K562 (cell line): ENCODE data around the gene ALG12. TPM values are rescaled to one million over a fixed set of nuclear protein-coding genes. Genes with fewer than 3 reads are reported as not detected.

Source experiments
- ATAC-seq: fragments of 200-7000 bp; cut with Tn5 transposase; 3 replicates; pipeline ENCODE4 v1.9.1; 2020; ENCODE audit warnings: moderate library complexity
- BruUV-seq: library from RNA; stranded (reverse); fragments of 400-500 nt; replicated peaks from 2 replicates; lab custom pipeline; 2021; lab: Mats Ljungman, UMichigan
- CTCF ChIA-PET: fragments of 300-600 bp; formaldehyde crosslinking; extraction: SDS; loops from one replicate; lab custom pipeline; 2021; ENCODE audit warnings: low intra/inter-chr PET ratio; lab: Yijun Ruan, JAX
- POLR2A ChIA-PET: fragments of 300-600, 350-650 bp; sonication (Branson Sonifier 250); formaldehyde crosslinking; extraction: SDS; loops from one replicate; lab custom pipeline; 2021; ENCODE audit warnings: antibody characterized with exemption, inconsistent platforms; lab: Yijun Ruan, JAX
- DNase-seq, 4 experiments: peaks; one replicate each; pipeline versions ENCODE4 v3.0.0 to v3.0.0-alpha.2; 2011 to 2018; ENCODE audit warnings: low spot score in 3 of 4, mixed read lengths in 3 of 4; ENCODE audit errors: extremely low read depth in 1 of 4
- FAIRE-seq: peaks from 2 replicates; lab custom pipeline; 2011; peaks lifted over from hg19 to GRCh38; lab: Jason Lieb, UNC
- H2AFZ ChIP-seq: 2 replicates; pipeline ENCODE4 v1.6.0; 2011; ENCODE audit warnings: low read depth, low read length, control low read depth, inconsistent platforms
- H3K27ac ChIP-seq: fragments of 200-600 bp; 3 replicates; pipeline ENCODE4 v1.8.0; 2011; ENCODE audit warnings: low read depth, mild to moderate bottlenecking, control low read depth, inconsistent platforms, low read length, moderate library complexity, mixed read lengths; ENCODE audit errors: extremely low read depth
- H3K27me3 ChIP-seq, 2 experiments: fragments of 300-600 bp in 1 of 2; 2 replicates in 1 of 2; 3 replicates in 1 of 2; pipeline versions ENCODE4 v1.6.0 to v1.8.0; 2011; ENCODE audit warnings: inconsistent platforms in 2 of 2, low read length in 2 of 2, mild to moderate bottlenecking in 1 of 2, mixed read lengths in 1 of 2, moderate library complexity in 1 of 2; ENCODE audit not compliant: control insufficient read depth in 2 of 2, insufficient read depth in 2 of 2
- H3K36me3 ChIP-seq: fragments of 300-600 bp; 3 replicates; pipeline ENCODE4 v1.8.0; 2011; ENCODE audit warnings: mild to moderate bottlenecking, low read length, inconsistent platforms; ENCODE audit not compliant: control insufficient read depth, insufficient read depth
- H3K4me1 ChIP-seq, 2 experiments: fragments of 200-600 bp in 1 of 2; replicated peaks in 1 of 2; 2 replicates in 1 of 2; 3 replicates in 1 of 2; pipeline versions ENCODE4 v1.5.1 to v1.8.0; 2011; ENCODE audit warnings: inconsistent platforms in 2 of 2, low read length in 2 of 2, mild to moderate bottlenecking in 1 of 2, mixed read lengths in 1 of 2, moderate library complexity in 1 of 2; ENCODE audit not compliant: control insufficient read depth in 2 of 2, insufficient read depth in 2 of 2
- H3K4me2 ChIP-seq: 2 replicates; pipeline ENCODE4 v1.6.1; 2011; ENCODE audit warnings: low read length, control low read depth, inconsistent platforms, mixed read lengths; ENCODE audit not compliant: insufficient read depth
- H3K4me3 ChIP-seq: fragments of 200-600 bp; sonication (generic), shearing (Covaris generic); 2 replicates; pipeline ENCODE4 v1.5.1; 2016; ENCODE audit warnings: control low read depth, inconsistent platforms
- H3K79me2 ChIP-seq: fragments of 200-600 bp; 3 replicates; pipeline ENCODE4 v1.8.0; 2011; ENCODE audit warnings: low read length, inconsistent platforms; ENCODE audit not compliant: control insufficient read depth, insufficient read depth
- H3K9ac ChIP-seq, 2 experiments: 2 replicates each; pipeline versions ENCODE4 v1.6.0 to v1.6.1; 2011; ENCODE audit warnings: low read depth in 2 of 2, low read length in 2 of 2, control low read depth in 1 of 2, inconsistent platforms in 1 of 2, mild to moderate bottlenecking in 1 of 2, mixed read lengths in 1 of 2; ENCODE audit not compliant: insufficient read depth in 1 of 2
- H3K9me1 ChIP-seq: one replicate; pipeline ENCODE4 v1.6.0; 2011; ENCODE audit warnings: inconsistent platforms, mild to moderate bottlenecking, low read length, moderate library complexity; ENCODE audit not compliant: control insufficient read depth, insufficient read depth
- H3K9me3 ChIP-seq: replicated peaks from 2 replicates; pipeline ENCODE4 v1.5.1; 2011; ENCODE audit warnings: low read depth, low read length, inconsistent platforms; ENCODE audit not compliant: control insufficient read depth, insufficient read depth
- H4K20me1 ChIP-seq: replicated peaks from 2 replicates; pipeline ENCODE4 v1.6.1; 2011; ENCODE audit warnings: low read length, inconsistent platforms, mixed read lengths; ENCODE audit not compliant: control insufficient read depth, insufficient read depth
- ETV5 ChIP-seq: sonication (generic); formaldehyde crosslinking; IDR thresholded peaks from 2 replicates; pipeline ENCODE4 v1.4.0; 2020; ENCODE audit warnings: low read depth, mild to moderate bottlenecking, missing genetic modification reagents
- GABPA ChIP-seq: fragments of 200-800 bp; sonication (Bioruptor generic); conservative IDR thresholded peaks from 2 replicates; pipeline ENCODE4 v1.6.1; 2016; ENCODE audit warnings: low read depth, missing genetic modification characterization, missing compliant biosample characterization
- HDAC6 ChIP-seq: IDR thresholded peaks from 2 replicates; pipeline ENCODE4 v1.6.1; 2012; ENCODE audit warnings: low read depth, mild to moderate bottlenecking, control low read depth, inconsistent platforms, low read length, moderate library complexity
- ID3 ChIP-seq, 2 experiments: fragments of 250-450 bp in 1 of 2; fragments of 450-650 bp in 1 of 2; sonication (Bioruptor Pico) in 1 of 2; IDR thresholded peaks; 2 replicates each; pipeline versions ENCODE4 v1.6.1 to v1.8.0; 2016 to 2021; ENCODE audit warnings: mild to moderate bottlenecking in 2 of 2, moderate library complexity in 2 of 2, missing compliant biosample characterization in 1 of 2, missing genetic modification characterization in 1 of 2
- TEAD4 ChIP-seq, 2 experiments: sonication (generic) in 1 of 2; formaldehyde crosslinking in 1 of 2; IDR thresholded peaks; 2 replicates each; pipeline versions ENCODE4 v1.6.1 to v1.8.0; 2012 to 2022; ENCODE audit warnings: borderline replicate concordance in 1 of 2, inconsistent platforms in 1 of 2, low read length in 1 of 2, mild to moderate bottlenecking in 1 of 2, missing genetic modification reagents in 1 of 2
- TOE1 ChIP-seq, 2 experiments: fragments of 450-650 bp in 1 of 2; sonication (generic) in 1 of 2; formaldehyde crosslinking in 1 of 2; IDR thresholded peaks; 2 replicates each; pipeline versions ENCODE4 v1.7.1 to v1.8.0; 2016 to 2022; ENCODE audit warnings: borderline replicate concordance in 2 of 2, mild to moderate bottlenecking in 2 of 2, antibody characterized with exemption in 1 of 2, inconsistent platforms in 1 of 2, low read depth in 1 of 2, missing genetic modification reagents in 1 of 2, moderate library complexity in 1 of 2
- ZNF668 ChIP-seq: fragments of 250-450 bp; sonication (Bioruptor Pico); IDR thresholded peaks from 2 replicates; pipeline ENCODE4 v1.8.0; 2022; ENCODE audit warnings: mild to moderate bottlenecking, inconsistent platforms
- WGBS: fragments of 100-300 bp; shearing (Covaris generic); methylation state at CpG from one replicate; pipeline ENCODE4 v1.1.6; 2016; ENCODE audit warnings: low coverage, mixed read lengths; ENCODE audit not compliant: insufficient coverage; ENCODE audit errors: missing lambda C conversion rate; 5-methylcytosine and 5-hydroxymethylcytosine counted together
- in situ Hi-C: fragments of 300-500 bp; cut with MboI; formaldehyde crosslinking; loops from 4 replicates; pipeline ENCODE4 v1.15.0; 2018; ENCODE audit warnings: inconsistent platforms, mixed read lengths
- intact Hi-C: fragments of 100-400 bp; cut with micrococcal nuclease; formaldehyde crosslinking; loops from 2 replicates; pipeline ENCODE4 v1.14.2; 2022
- polyA plus RNA-seq, 8 experiments: library from polyadenylated mRNA; depleted of rRNA in 4 of 8; stranded (reverse) in 5 of 8; unstranded in 3 of 8; fragments of >200 nt; fragmentation: Nextera tagmentation in 2 of 8; fragmentation: Illumina TruSeq in 1 of 8; extraction: Ambion mirVana in 2 of 8; extraction: Trizol in 1 of 8; gene quantifications; 2 replicates each; pipeline versions ENCODE4 v1.2.1 to v1.2.3, GENCODE V29; 2011 to 2014; ENCODE audit warnings: inconsistent platforms in 1 of 8, missing spikeins in 1 of 8
- total RNA-seq, 7 experiments: library from RNA; depleted of rRNA in 6 of 7; stranded (reverse); fragments of >200 nt in 6 of 7; fragmentation: Illumina TruSeq in 2 of 7; extraction: Trizol in 2 of 7; gene quantifications; 2 replicates each; pipeline versions ENCODE4 v1.2.1 to v1.2.3, GENCODE V29; 2011 to 2021; ENCODE audit warnings: low replicate concordance in 1 of 7
- TF ChIP-seq, protein P1 (sequence below), 2 experiments: fragments of 150-350 bp in 1 of 2; IDR thresholded peaks; 2 replicates each; pipeline ENCODE4 v1.6.1; 2012 to 2016; ENCODE audit warnings: low read depth in 2 of 2, low read length in 2 of 2, mild to moderate bottlenecking in 1 of 2, moderate library complexity in 1 of 2
- TF ChIP-seq, protein P2 (sequence below), 2 experiments: fragments of 450-650 bp; IDR thresholded peaks; 2 replicates each; pipeline ENCODE4 v1.6.1; 2018; ENCODE audit warnings: mild to moderate bottlenecking in 2 of 2, low read depth in 1 of 2; ENCODE audit not compliant: partially characterized antibody in 2 of 2

Gene ALG12
- total and polyA plus RNA-seq, 9 of the 15 experiments (the other 6 are each of a cell fraction or from before 2014, with no cell fraction given) = 0.20 to 8.5 (median 3.4) TPM

GRCh38 chr22:49951000-49951677 lies 32.9 kb upstream of the ALG12 start:
- DNase-seq (peak in 1 of 4 experiments; percentile 16), FAIRE-seq (no peak), ATAC-seq (no peak)
- Histone ChIP-seq H3K4me1 (peaks cover 0 to 94% of the 10 kb centered on the region in 2 experiments; a peak in 3 of 5 replicates), H3K9me3 (no peaks in the 10 kb centered on the region), H4K20me1 (no peaks in the 10 kb centered on the region), H3K9me1 (no peaks in the 10 kb centered on the region), H3K27ac (no peak overlapping the region), H3K4me2 (no peak overlapping the region), H2AFZ (no peak overlapping the region), H3K9ac (peak overlapping the region in 1 of 2 experiments; percentile 35; a peak in 2 of 4 replicates), H3K4me3 (no peak overlapping the region), H3K36me3 (no peaks in the 10 kb centered on the region), H3K27me3 (no peaks in the 10 kb centered on the region), H3K79me2 (no peaks in the 10 kb centered on the region)
- no TSS peak for BruUV-seq
- intact Hi-C loops (no loop called here), in situ Hi-C loops (no loop called here)
- CTCF ChIA-PET = no interaction called here
- WGBS = 74% methylated on average over 4 of the region's 28 CpGs
- POLR2A ChIA-PET = interaction anchor here (1.2 to 1.8 kb wide), 2 partner anchors 9 to 17 kb away, joined by 4 to 10 read pairs; partner anchors contain the start of gene PIM3
- no peak for TF ChIP-seq ETV5 (CRISPR knock-in tag)
- no peak for TF ChIP-seq TEAD4 (IDR thresholded peaks at IDR 0.05; ENCODE audit: low read length)
- TF ChIP-seq TEAD4 (CRISPR knock-in tag; IDR thresholded peaks at IDR 0.05; ENCODE audit: borderline replicate concordance) = no peak
- TF ChIP-seq GABPA (tag) = no peak
- no peak for TF ChIP-seq HDAC6
- TF ChIP-seq, protein P1, sequence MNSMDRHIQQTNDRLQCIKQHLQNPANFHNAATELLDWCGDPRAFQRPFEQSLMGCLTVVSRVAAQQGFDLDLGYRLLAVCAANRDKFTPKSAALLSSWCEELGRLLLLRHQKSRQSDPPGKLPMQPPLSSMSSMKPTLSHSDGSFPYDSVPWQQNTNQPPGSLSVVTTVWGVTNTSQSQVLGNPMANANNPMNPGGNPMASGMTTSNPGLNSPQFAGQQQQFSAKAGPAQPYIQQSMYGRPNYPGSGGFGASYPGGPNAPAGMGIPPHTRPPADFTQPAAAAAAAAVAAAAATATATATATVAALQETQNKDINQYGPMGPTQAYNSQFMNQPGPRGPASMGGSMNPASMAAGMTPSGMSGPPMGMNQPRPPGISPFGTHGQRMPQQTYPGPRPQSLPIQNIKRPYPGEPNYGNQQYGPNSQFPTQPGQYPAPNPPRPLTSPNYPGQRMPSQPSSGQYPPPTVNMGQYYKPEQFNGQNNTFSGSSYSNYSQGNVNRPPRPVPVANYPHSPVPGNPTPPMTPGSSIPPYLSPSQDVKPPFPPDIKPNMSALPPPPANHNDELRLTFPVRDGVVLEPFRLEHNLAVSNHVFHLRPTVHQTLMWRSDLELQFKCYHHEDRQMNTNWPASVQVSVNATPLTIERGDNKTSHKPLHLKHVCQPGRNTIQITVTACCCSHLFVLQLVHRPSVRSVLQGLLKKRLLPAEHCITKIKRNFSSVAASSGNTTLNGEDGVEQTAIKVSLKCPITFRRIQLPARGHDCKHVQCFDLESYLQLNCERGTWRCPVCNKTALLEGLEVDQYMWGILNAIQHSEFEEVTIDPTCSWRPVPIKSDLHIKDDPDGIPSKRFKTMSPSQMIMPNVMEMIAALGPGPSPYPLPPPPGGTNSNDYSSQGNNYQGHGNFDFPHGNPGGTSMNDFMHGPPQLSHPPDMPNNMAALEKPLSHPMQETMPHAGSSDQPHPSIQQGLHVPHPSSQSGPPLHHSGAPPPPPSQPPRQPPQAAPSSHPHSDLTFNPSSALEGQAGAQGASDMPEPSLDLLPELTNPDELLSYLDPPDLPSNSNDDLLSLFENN (IDR thresholded peaks at IDR 0.05; ENCODE audit: low read depth in 2 of 2, low read length in 2 of 2) = no peak
- TF ChIP-seq ZNF668 (CRISPR knock-in tag) = no peak
- no peak for TF ChIP-seq TOE1 (IDR thresholded peaks at IDR 0.05; ENCODE audit: borderline replicate concordance)
- TF ChIP-seq TOE1 (CRISPR knock-in tag; IDR thresholded peaks at IDR 0.05; ENCODE audit: borderline replicate concordance, low read depth) = no peak
- TF ChIP-seq, protein P2, sequence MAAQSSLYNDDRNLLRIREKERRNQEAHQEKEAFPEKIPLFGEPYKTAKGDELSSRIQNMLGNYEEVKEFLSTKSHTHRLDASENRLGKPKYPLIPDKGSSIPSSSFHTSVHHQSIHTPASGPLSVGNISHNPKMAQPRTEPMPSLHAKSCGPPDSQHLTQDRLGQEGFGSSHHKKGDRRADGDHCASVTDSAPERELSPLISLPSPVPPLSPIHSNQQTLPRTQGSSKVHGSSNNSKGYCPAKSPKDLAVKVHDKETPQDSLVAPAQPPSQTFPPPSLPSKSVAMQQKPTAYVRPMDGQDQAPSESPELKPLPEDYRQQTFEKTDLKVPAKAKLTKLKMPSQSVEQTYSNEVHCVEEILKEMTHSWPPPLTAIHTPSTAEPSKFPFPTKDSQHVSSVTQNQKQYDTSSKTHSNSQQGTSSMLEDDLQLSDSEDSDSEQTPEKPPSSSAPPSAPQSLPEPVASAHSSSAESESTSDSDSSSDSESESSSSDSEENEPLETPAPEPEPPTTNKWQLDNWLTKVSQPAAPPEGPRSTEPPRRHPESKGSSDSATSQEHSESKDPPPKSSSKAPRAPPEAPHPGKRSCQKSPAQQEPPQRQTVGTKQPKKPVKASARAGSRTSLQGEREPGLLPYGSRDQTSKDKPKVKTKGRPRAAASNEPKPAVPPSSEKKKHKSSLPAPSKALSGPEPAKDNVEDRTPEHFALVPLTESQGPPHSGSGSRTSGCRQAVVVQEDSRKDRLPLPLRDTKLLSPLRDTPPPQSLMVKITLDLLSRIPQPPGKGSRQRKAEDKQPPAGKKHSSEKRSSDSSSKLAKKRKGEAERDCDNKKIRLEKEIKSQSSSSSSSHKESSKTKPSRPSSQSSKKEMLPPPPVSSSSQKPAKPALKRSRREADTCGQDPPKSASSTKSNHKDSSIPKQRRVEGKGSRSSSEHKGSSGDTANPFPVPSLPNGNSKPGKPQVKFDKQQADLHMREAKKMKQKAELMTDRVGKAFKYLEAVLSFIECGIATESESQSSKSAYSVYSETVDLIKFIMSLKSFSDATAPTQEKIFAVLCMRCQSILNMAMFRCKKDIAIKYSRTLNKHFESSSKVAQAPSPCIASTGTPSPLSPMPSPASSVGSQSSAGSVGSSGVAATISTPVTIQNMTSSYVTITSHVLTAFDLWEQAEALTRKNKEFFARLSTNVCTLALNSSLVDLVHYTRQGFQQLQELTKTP (IDR thresholded peaks at IDR 0.05; ENCODE audit: low read depth in 1 of 2, partially characterized antibody in 2 of 2) = no peak
- no peak for TF ChIP-seq ID3 (CRISPR knock-in tag; IDR thresholded peaks at IDR 0.05)
- TF ChIP-seq ID3 (tag; IDR thresholded peaks at IDR 0.05) = no peak
